Mesenchymal stem cell (in vitro differentiated cells and primary cell): ENCODE data around the gene DHX16.

Experiments used
- DNase-seq: peaks from one replicate; pipeline ENCODE4 v3.0.0-alpha.2; 2013
- H2AFZ ChIP-seq: one replicate; pipeline ENCODE4 v1.6.1; 2013; ENCODE audit warnings: low read depth, mild to moderate bottlenecking, control low read depth, inconsistent platforms, low read length, moderate library complexity
- H2AK5ac ChIP-seq: 2 replicates; pipeline ENCODE4 v1.6.1; 2013; ENCODE audit warnings: low read length, moderate library complexity, mild to moderate bottlenecking, inconsistent platforms; ENCODE audit not compliant: severe bottlenecking
- H2BK120ac ChIP-seq: one replicate; pipeline ENCODE4 v1.6.1; 2013; ENCODE audit warnings: low read depth, mild to moderate bottlenecking, inconsistent platforms, low read length, moderate library complexity
- H2BK12ac ChIP-seq, 2 experiments: one replicate each; pipeline ENCODE4 v1.6.1; 2013; ENCODE audit warnings: inconsistent platforms in 2 of 2, low read length in 2 of 2, mild to moderate bottlenecking in 2 of 2, moderate library complexity in 2 of 2, control low read depth in 1 of 2
- H2BK15ac ChIP-seq: one replicate; pipeline ENCODE4 v1.6.1; 2013; ENCODE audit warnings: mild to moderate bottlenecking, low read depth, inconsistent platforms; ENCODE audit not compliant: poor library complexity, severe bottlenecking
- H2BK5ac ChIP-seq: 2 replicates; pipeline ENCODE4 v1.6.1; 2013; ENCODE audit warnings: low read depth, mild to moderate bottlenecking, low read length, control low read depth, inconsistent platforms; ENCODE audit not compliant: poor library complexity, severe bottlenecking
- H3K14ac ChIP-seq, 2 experiments: one replicate each; pipeline ENCODE4 v1.6.1; 2013; ENCODE audit warnings: inconsistent platforms in 2 of 2, low read length in 2 of 2, control low read depth in 1 of 2, mild to moderate bottlenecking in 1 of 2, moderate library complexity in 1 of 2
- H3K18ac ChIP-seq, 2 experiments: one replicate each; pipeline ENCODE4 v1.6.1; 2013; ENCODE audit warnings: inconsistent platforms in 2 of 2, low read length in 2 of 2, control low read depth in 1 of 2, low read depth in 1 of 2, mild to moderate bottlenecking in 1 of 2
- H3K23ac ChIP-seq, 2 experiments: one replicate each; pipeline ENCODE4 v1.6.1; 2013; ENCODE audit warnings: inconsistent platforms in 2 of 2, low read length in 2 of 2, mild to moderate bottlenecking in 2 of 2, moderate library complexity in 2 of 2, control low read depth in 1 of 2
- H3K27ac ChIP-seq: 2 replicates; pipeline ENCODE4 v1.5.1; 2013; ENCODE audit warnings: mild to moderate bottlenecking, moderate library complexity, low read length, control low read depth, inconsistent platforms; ENCODE audit not compliant: poor library complexity, severe bottlenecking
- H3K27me3 ChIP-seq, 2 experiments: 2 replicates each; pipeline versions ENCODE4 v1.6.1 to v1.7.0; 2013; ENCODE audit warnings: low read length in 2 of 2, mild to moderate bottlenecking in 2 of 2, moderate library complexity in 2 of 2, control low read depth in 1 of 2, inconsistent platforms in 1 of 2; ENCODE audit not compliant: control insufficient read depth in 1 of 2, insufficient read depth in 1 of 2
- H3K36me3 ChIP-seq, 2 experiments: 2 replicates each; pipeline versions ENCODE4 v1.6.1 to v1.7.0; 2013; ENCODE audit warnings: low read length in 2 of 2, control low read depth in 1 of 2, inconsistent platforms in 1 of 2, low read depth in 1 of 2, mild to moderate bottlenecking in 1 of 2; ENCODE audit not compliant: insufficient read depth in 2 of 2, control insufficient read depth in 1 of 2
- H3K4ac ChIP-seq, 2 experiments: one replicate each; pipeline ENCODE4 v1.6.1; 2013; ENCODE audit warnings: inconsistent platforms in 2 of 2, low read length in 2 of 2, mild to moderate bottlenecking in 2 of 2, moderate library complexity in 2 of 2, control low read depth in 1 of 2, low read depth in 1 of 2
- H3K4me1 ChIP-seq: 2 replicates; pipeline ENCODE4 v1.6.1; 2013; ENCODE audit warnings: low read depth, low read length, control low read depth; ENCODE audit not compliant: control insufficient read depth, insufficient read depth
- H3K4me2 ChIP-seq: 2 replicates; pipeline ENCODE4 v1.6.1; 2013; ENCODE audit warnings: low read length, mild to moderate bottlenecking, inconsistent platforms; ENCODE audit not compliant: poor library complexity, severe bottlenecking
- H3K4me3 ChIP-seq, 2 experiments: 2 replicates each; pipeline versions ENCODE4 v1.5.1 to v1.7.0; 2013; ENCODE audit warnings: low read length in 2 of 2, mild to moderate bottlenecking in 2 of 2, control low read depth in 1 of 2, low read depth in 1 of 2; ENCODE audit not compliant: insufficient read depth in 1 of 2
- H3K79me1 ChIP-seq: replicated peaks from 2 replicates; pipeline ENCODE4 v1.6.1; 2013; ENCODE audit warnings: mild to moderate bottlenecking, control low read depth, low read length, inconsistent platforms; ENCODE audit not compliant: poor library complexity, severe bottlenecking
- H3K9ac ChIP-seq: 2 replicates; pipeline ENCODE4 v1.7.0; 2013; ENCODE audit warnings: mild to moderate bottlenecking, low read length, moderate library complexity
- H3K9me3 ChIP-seq: 2 replicates; pipeline ENCODE4 v1.7.0; 2013; ENCODE audit warnings: mild to moderate bottlenecking, low read length; ENCODE audit not compliant: control insufficient read depth
- H4K8ac ChIP-seq: one replicate; pipeline ENCODE4 v1.6.1; 2013; ENCODE audit warnings: inconsistent platforms, mild to moderate bottlenecking, low read length, moderate library complexity
- H4K91ac ChIP-seq: one replicate; pipeline ENCODE4 v1.6.1; 2013; ENCODE audit warnings: mild to moderate bottlenecking, low read length, inconsistent platforms
- WGBS: methylation state at CpG from one replicate; pipeline ENCODE4 v1.1.7; 2013; ENCODE audit warnings: mixed read lengths; 5-methylcytosine and 5-hydroxymethylcytosine counted together

The DHX16 gene

GRCh38 chr6:30689022-30689865 is 16.4 kb upstream of the DHX16 start:
- Histone ChIP-seq H3K4me2 (no peak overlapping the region), H2BK12ac (peak overlapping the region in 1 of 2 experiments; percentile 73), H3K27me3 (no peaks in the 10 kb centered on the region), H4K8ac (no peak overlapping the region), H4K91ac (no peak overlapping the region), H3K18ac (peak overlapping the region in 1 of 2 experiments; percentile 35), H2BK120ac (peak overlapping the region; percentile 24), H2AK5ac (peak overlapping the region; percentile 31), H3K27ac (no peak overlapping the region), H2BK5ac (no peak overlapping the region), H3K4ac (peak overlapping the region in 1 of 2 experiments; percentile 27), H3K79me1 (peaks cover 2% of the 10 kb centered on the region), H3K9ac (peak overlapping the region; percentile 95), H3K14ac (no peak overlapping the region), H2BK15ac (no peak overlapping the region), H3K9me3 (no peaks in the 10 kb centered on the region), H3K36me3 (peaks cover 7 to 13% of the 10 kb centered on the region in 2 experiments), H3K23ac (peak overlapping the region in 1 of 2 experiments; percentile 25), H3K4me3 (peak overlapping the region in 1 of 2 experiments; percentile 93), H3K4me1 (peaks cover 27% of the 10 kb centered on the region), H2AFZ (no peak overlapping the region)
- 99% methylated on average over 9 of the region's 11 CpGs for WGBS
- DNase-seq: no peak

GRCh38 chr6:30688569-30688968 is 15.8 kb upstream of the DHX16 start:
- no peak overlapping the region for H3K27ac ChIP-seq
- H4K91ac ChIP-seq: no peak overlapping the region
- peak overlapping the region; percentile 54 to 96 for H3K18ac ChIP-seq
- no peak for DNase-seq
- peak overlapping the region; percentile 4 for H2AK5ac ChIP-seq
- peaks cover 2% of the 10 kb centered on the region for H3K79me1 ChIP-seq
- peaks cover 8 to 19% of the 10 kb centered on the region in 2 experiments for H3K36me3 ChIP-seq
- H3K4me3 ChIP-seq: peak overlapping the region in 1 of 2 experiments; percentile 93
- H2AFZ ChIP-seq: no peak overlapping the region
- WGBS: 88% methylated on average over 6 of the region's 9 CpGs
- no peak overlapping the region for H2BK5ac ChIP-seq
- H3K4me1 ChIP-seq: peaks cover 27% of the 10 kb centered on the region
- H3K27me3 ChIP-seq: no peaks in the 10 kb centered on the region
- H3K9ac ChIP-seq: peak overlapping the region; percentile 95
- H2BK12ac ChIP-seq: peak overlapping the region in 1 of 2 experiments; percentile 75
- no peak overlapping the region for H3K23ac ChIP-seq
- peak overlapping the region; percentile 80 for H3K4me2 ChIP-seq
- H2BK15ac ChIP-seq: no peak overlapping the region
- H3K14ac ChIP-seq: peak overlapping the region in 1 of 2 experiments; percentile 78
- peak overlapping the region; percentile 37 to 82 for H3K4ac ChIP-seq
- H3K9me3 ChIP-seq: no peaks in the 10 kb centered on the region
- H2BK120ac ChIP-seq: peak overlapping the region; percentile 24
- H4K8ac ChIP-seq: no peak overlapping the region

GRCh38 chr6:30687659-30688431 is 15.0 kb upstream of the DHX16 start:
- no peaks in the 10 kb centered on the region for H3K27me3 ChIP-seq
- WGBS: 15% methylated on average over 19 of the region's 22 CpGs
- H3K4me1 ChIP-seq: peaks cover 27% of the 10 kb centered on the region
- H3K4me2 ChIP-seq: peak overlapping the region; percentile 80
- peaks cover 15 to 24% of the 10 kb centered on the region in 2 experiments for H3K36me3 ChIP-seq
- H2AK5ac ChIP-seq: peak overlapping the region; percentile 4
- peak overlapping the region; percentile 2 for H4K8ac ChIP-seq
- H2AFZ ChIP-seq: no peak overlapping the region
- H2BK12ac ChIP-seq: peak overlapping the region in 1 of 2 experiments; percentile 70
- peak; percentile 59 for DNase-seq
- peaks cover 2% of the 10 kb centered on the region for H3K79me1 ChIP-seq
- H2BK5ac ChIP-seq: peak overlapping the region; percentile 90
- H3K9ac ChIP-seq: peak overlapping the region; percentile 95
- H3K23ac ChIP-seq: no peak overlapping the region
- H2BK120ac ChIP-seq: peak overlapping the region; percentile 97
- peak overlapping the region in 1 of 2 experiments; percentile 97 for H3K14ac ChIP-seq
- H3K9me3 ChIP-seq: no peaks in the 10 kb centered on the region
- H3K18ac ChIP-seq: peak overlapping the region; percentile 96 to 98
- peak overlapping the region; percentile 90 for H4K91ac ChIP-seq
- peak overlapping the region; percentile 72 to 82 for H3K4ac ChIP-seq
- peak overlapping the region; percentile 97 for H2BK15ac ChIP-seq
- peak overlapping the region; percentile 99 for H3K27ac ChIP-seq
- H3K4me3 ChIP-seq: peak overlapping the region; percentile 83 to 93
